ENCODE results near the gene CHMP5.

Gene CHMP5

DNA sequence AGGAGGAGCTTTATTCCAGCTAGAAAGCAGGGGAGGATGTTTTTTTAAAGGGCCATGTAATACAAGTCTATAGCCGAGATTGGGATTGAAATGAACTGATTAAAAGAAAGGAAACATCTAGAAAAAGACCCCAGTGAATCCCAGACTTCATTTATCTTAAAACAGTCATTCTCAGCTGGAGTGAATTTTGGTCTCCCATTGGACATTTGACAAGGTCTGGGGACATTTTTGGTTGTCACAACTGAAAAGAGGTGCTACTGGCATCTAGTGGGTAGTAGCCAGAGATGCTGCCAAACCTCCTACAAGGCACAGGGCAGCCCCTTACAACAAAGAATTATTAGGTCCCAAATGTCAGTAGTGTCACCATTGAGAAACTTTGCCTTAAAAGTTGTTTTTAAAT lies 41.2 kb upstream of the CHMP5 start:
- no peaks in the 10 kb centered on the region for H3K36me3 ChIP-seq (ENCODE audit: control insufficient read depth in 1 of 2, insufficient read depth in 2 of 2, low read depth in 1 of 2, low read length in 2 of 2)
- no CpG with 5 or more reads among the region's 1 CpG for WGBS
- no peak overlapping the region for H3K18ac ChIP-seq (ENCODE audit: low read depth in 1 of 2, low read length in 2 of 2)
- no peak overlapping the region for H4K8ac ChIP-seq (ENCODE audit: low read length)
- no peaks in the 10 kb centered on the region for H3K79me1 ChIP-seq (replicated peaks; ENCODE audit: low read length, poor library complexity, severe bottlenecking)
- no peak overlapping the region for H2AK5ac ChIP-seq (ENCODE audit: low read length, severe bottlenecking)
- H3K27me3 ChIP-seq (ENCODE audit: control insufficient read depth in 1 of 2, insufficient read depth in 1 of 2, low read length in 2 of 2): peaks cover 2 to 24% of the 10 kb centered on the region in 2 experiments
- peaks cover 2% of the 10 kb centered on the region for H3K4me1 ChIP-seq (ENCODE audit: control insufficient read depth, insufficient read depth, low read depth, low read length)
- no peak overlapping the region for H2BK120ac ChIP-seq (ENCODE audit: low read depth, low read length)
- no peaks in the 10 kb centered on the region for H3K9me3 ChIP-seq (ENCODE audit: control insufficient read depth, low read length)
- no peak overlapping the region for H2BK15ac ChIP-seq (ENCODE audit: low read depth, poor library complexity, severe bottlenecking)
- H3K4me3 ChIP-seq (ENCODE audit: insufficient read depth in 1 of 2, low read depth in 1 of 2, low read length in 2 of 2): no peak overlapping the region
- no peak overlapping the region for H3K14ac ChIP-seq (ENCODE audit: low read length in 2 of 2)
- DNase-seq: no peak
- no peak overlapping the region for H3K23ac ChIP-seq (ENCODE audit: low read length in 2 of 2)
- no peak overlapping the region for H3K4ac ChIP-seq (ENCODE audit: low read depth in 1 of 2, low read length in 2 of 2)
- H3K27ac ChIP-seq (ENCODE audit: low read length, poor library complexity, severe bottlenecking): no peak overlapping the region
- no peak overlapping the region for H3K9ac ChIP-seq (ENCODE audit: low read length)
- H4K91ac ChIP-seq (ENCODE audit: low read length): no peak overlapping the region
- no peak overlapping the region for H2BK5ac ChIP-seq (ENCODE audit: low read depth, low read length, poor library complexity, severe bottlenecking)
- H3K4me2 ChIP-seq (ENCODE audit: low read length, poor library complexity, severe bottlenecking): no peak overlapping the region
- H2BK12ac ChIP-seq (ENCODE audit: low read length in 2 of 2): no peak overlapping the region
- H2AFZ ChIP-seq (ENCODE audit: low read depth, low read length): no peak overlapping the region

GRCh38 chr9:33225319-33226147 lies 39.3 kb upstream of the CHMP5 start:
- H2AFZ ChIP-seq (ENCODE audit: low read depth, low read length): no peak overlapping the region
- WGBS: 4% methylated on average over 4 of the region's 6 CpGs
- H4K91ac ChIP-seq (ENCODE audit: low read length): no peak overlapping the region
- H3K14ac ChIP-seq (ENCODE audit: low read length in 2 of 2): no peak overlapping the region
- H3K27me3 ChIP-seq (ENCODE audit: control insufficient read depth in 1 of 2, insufficient read depth in 1 of 2, low read length in 2 of 2): peaks cover 2 to 40% of the 10 kb centered on the region in 2 experiments
- peaks cover 7% of the 10 kb centered on the region for H3K4me1 ChIP-seq (ENCODE audit: control insufficient read depth, insufficient read depth, low read depth, low read length)
- H3K4me3 ChIP-seq (ENCODE audit: insufficient read depth in 1 of 2, low read depth in 1 of 2, low read length in 2 of 2): no peak overlapping the region
- no peak overlapping the region for H2BK12ac ChIP-seq (ENCODE audit: low read length in 2 of 2)
- H3K4ac ChIP-seq (ENCODE audit: low read depth in 1 of 2, low read length in 2 of 2): no peak overlapping the region
- no peaks in the 10 kb centered on the region for H3K79me1 ChIP-seq (replicated peaks; ENCODE audit: low read length, poor library complexity, severe bottlenecking)
- no peak overlapping the region for H3K23ac ChIP-seq (ENCODE audit: low read length in 2 of 2)
- H3K27ac ChIP-seq (ENCODE audit: low read length, poor library complexity, severe bottlenecking): no peak overlapping the region
- no peaks in the 10 kb centered on the region for H3K9me3 ChIP-seq (ENCODE audit: control insufficient read depth, low read length)
- H4K8ac ChIP-seq (ENCODE audit: low read length): no peak overlapping the region
- H3K9ac ChIP-seq (ENCODE audit: low read length): peak overlapping the region; percentile 48
- H2BK120ac ChIP-seq (ENCODE audit: low read depth, low read length): no peak overlapping the region
- H3K36me3 ChIP-seq (ENCODE audit: control insufficient read depth in 1 of 2, insufficient read depth in 2 of 2, low read depth in 1 of 2, low read length in 2 of 2): no peaks in the 10 kb centered on the region
- no peak overlapping the region for H2AK5ac ChIP-seq (ENCODE audit: low read length, severe bottlenecking)
- H3K18ac ChIP-seq (ENCODE audit: low read depth in 1 of 2, low read length in 2 of 2): no peak overlapping the region
- no peak overlapping the region for H3K4me2 ChIP-seq (ENCODE audit: low read length, poor library complexity, severe bottlenecking)
- H2BK15ac ChIP-seq (ENCODE audit: low read depth, poor library complexity, severe bottlenecking): no peak overlapping the region
- no peak overlapping the region for H2BK5ac ChIP-seq (ENCODE audit: low read depth, low read length, poor library complexity, severe bottlenecking)
- peak; percentile 79 for DNase-seq

- H3K27me3 ChIP-seq (ENCODE audit: control insufficient read depth in 1 of 2, insufficient read depth in 1 of 2, low read length in 2 of 2): peaks cover 2 to 34% of the 10 kb centered on the region in 2 experiments
- no peak overlapping the region for H3K4me2 ChIP-seq (ENCODE audit: low read length, poor library complexity, severe bottlenecking)
- no peak overlapping the region for H3K27ac ChIP-seq (ENCODE audit: low read length, poor library complexity, severe bottlenecking)
- no peak for DNase-seq
- no peak overlapping the region for H3K14ac ChIP-seq (ENCODE audit: low read length in 2 of 2)
- no peak overlapping the region for H2AK5ac ChIP-seq (ENCODE audit: low read length, severe bottlenecking)
- H4K8ac ChIP-seq (ENCODE audit: low read length): no peak overlapping the region
- no peak overlapping the region for H3K9ac ChIP-seq (ENCODE audit: low read length)
- no peak overlapping the region for H4K91ac ChIP-seq (ENCODE audit: low read length)
- no peaks in the 10 kb centered on the region for H3K9me3 ChIP-seq (ENCODE audit: control insufficient read depth, low read length)
- WGBS: 91% methylated on average over 9 of the region's 10 CpGs
- H2BK12ac ChIP-seq (ENCODE audit: low read length in 2 of 2): no peak overlapping the region
- H2BK120ac ChIP-seq (ENCODE audit: low read depth, low read length): no peak overlapping the region
- no peak overlapping the region for H2BK5ac ChIP-seq (ENCODE audit: low read depth, low read length, poor library complexity, severe bottlenecking)
- no peak overlapping the region for H3K4ac ChIP-seq (ENCODE audit: low read depth in 1 of 2, low read length in 2 of 2)
- no peak overlapping the region for H2AFZ ChIP-seq (ENCODE audit: low read depth, low read length)
- H3K23ac ChIP-seq (ENCODE audit: low read length in 2 of 2): no peak overlapping the region
- H3K18ac ChIP-seq (ENCODE audit: low read depth in 1 of 2, low read length in 2 of 2): no peak overlapping the region
- H3K4me3 ChIP-seq (ENCODE audit: insufficient read depth in 1 of 2, low read depth in 1 of 2, low read length in 2 of 2): no peak overlapping the region
- no peak overlapping the region for H2BK15ac ChIP-seq (ENCODE audit: low read depth, poor library complexity, severe bottlenecking)
- no peaks in the 10 kb centered on the region for H3K36me3 ChIP-seq (ENCODE audit: control insufficient read depth in 1 of 2, insufficient read depth in 2 of 2, low read depth in 1 of 2, low read length in 2 of 2)
- peaks cover 14% of the 10 kb centered on the region for H3K4me1 ChIP-seq (ENCODE audit: control insufficient read depth, insufficient read depth, low read depth, low read length)
- H3K79me1 ChIP-seq (replicated peaks; ENCODE audit: low read length, poor library complexity, severe bottlenecking): no peaks in the 10 kb centered on the region
Measured at GRCh38 chr9:33227008-33227398, 37.8 kb upstream of the CHMP5 start.

DNA sequence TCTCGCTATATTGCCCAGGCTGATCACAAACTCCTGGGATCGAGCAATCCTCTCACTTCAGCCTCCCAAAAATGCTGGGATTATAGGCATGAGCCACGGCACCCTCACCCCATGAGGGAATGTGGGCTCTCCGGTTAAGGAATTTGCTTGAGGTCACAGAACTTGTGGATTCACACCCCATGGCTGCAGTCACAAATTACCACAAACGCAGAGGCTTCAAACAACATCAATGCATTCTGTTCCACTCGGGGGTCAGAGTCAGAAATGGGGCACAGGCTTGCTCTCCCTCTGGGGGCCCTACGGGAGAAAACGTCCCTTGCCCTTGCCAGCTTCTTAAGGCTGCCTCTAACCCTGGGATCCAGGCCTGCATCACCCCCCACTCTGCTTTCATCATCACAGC lies 37.1 kb upstream of the CHMP5 start:
- no peak overlapping the region for H3K4me3 ChIP-seq (ENCODE audit: insufficient read depth in 1 of 2, low read depth in 1 of 2, low read length in 2 of 2)
- H2BK12ac ChIP-seq (ENCODE audit: low read length in 2 of 2): no peak overlapping the region
- H3K9me3 ChIP-seq (ENCODE audit: control insufficient read depth, low read length): no peaks in the 10 kb centered on the region
- no peaks in the 10 kb centered on the region for H3K79me1 ChIP-seq (replicated peaks; ENCODE audit: low read length, poor library complexity, severe bottlenecking)
- H3K27ac ChIP-seq (ENCODE audit: low read length, poor library complexity, severe bottlenecking): no peak overlapping the region
- H2AK5ac ChIP-seq (ENCODE audit: low read length, severe bottlenecking): no peak overlapping the region
- H2BK15ac ChIP-seq (ENCODE audit: low read depth, poor library complexity, severe bottlenecking): no peak overlapping the region
- H3K14ac ChIP-seq (ENCODE audit: low read length in 2 of 2): no peak overlapping the region
- no peak overlapping the region for H4K91ac ChIP-seq (ENCODE audit: low read length)
- H2BK120ac ChIP-seq (ENCODE audit: low read depth, low read length): no peak overlapping the region
- no peak overlapping the region for H3K18ac ChIP-seq (ENCODE audit: low read depth in 1 of 2, low read length in 2 of 2)
- peaks cover 6 to 32% of the 10 kb centered on the region in 2 experiments for H3K27me3 ChIP-seq (ENCODE audit: control insufficient read depth in 1 of 2, insufficient read depth in 1 of 2, low read length in 2 of 2)
- no peak for DNase-seq
- H3K9ac ChIP-seq (ENCODE audit: low read length): no peak overlapping the region
- no peaks in the 10 kb centered on the region for H3K36me3 ChIP-seq (ENCODE audit: control insufficient read depth in 1 of 2, insufficient read depth in 2 of 2, low read depth in 1 of 2, low read length in 2 of 2)
- 83% methylated on average over 8 of the region's 8 CpGs for WGBS
- H3K23ac ChIP-seq (ENCODE audit: low read length in 2 of 2): no peak overlapping the region
- H3K4me2 ChIP-seq (ENCODE audit: low read length, poor library complexity, severe bottlenecking): no peak overlapping the region
- no peak overlapping the region for H3K4ac ChIP-seq (ENCODE audit: low read depth in 1 of 2, low read length in 2 of 2)
- no peak overlapping the region for H2AFZ ChIP-seq (ENCODE audit: low read depth, low read length)
- H3K4me1 ChIP-seq (ENCODE audit: control insufficient read depth, insufficient read depth, low read depth, low read length): peaks cover 14% of the 10 kb centered on the region
- no peak overlapping the region for H2BK5ac ChIP-seq (ENCODE audit: low read depth, low read length, poor library complexity, severe bottlenecking)
- H4K8ac ChIP-seq (ENCODE audit: low read length): no peak overlapping the region

Data from mesenchymal stem cell (in vitro differentiated cells and primary cell).